Mucosa of descending colon (tissue), 3 donors: ENCODE measurements around the gene PROM1. TPM values are rescaled to one million over a fixed set of nuclear protein-coding genes. Genes with fewer than 3 reads are reported as not detected.
A peak's percentile ranks its signal among the peaks of the same experiment; 100 is the strongest.

Source experiments
- ATAC-seq: fragments of 200-7000 bp; cut with Tn5 transposase; one replicate; pipeline ENCODE4 v1.9.1; 2020; ENCODE audit warnings: mild to moderate bottlenecking, moderate library complexity
- DNase-seq, 3 donors: peaks; one replicate each; pipeline ENCODE4 v3.0.0-alpha.2; 2020
- H3K36me3 ChIP-seq: fragments of 200-600 bp; one replicate; pipeline ENCODE4 v1.8.0; 2021; ENCODE audit warnings: low read depth, mild to moderate bottlenecking
- H3K4me1 ChIP-seq: fragments of 200-600 bp; one replicate; pipeline ENCODE4 v1.8.0; 2021; ENCODE audit warnings: low read depth, mild to moderate bottlenecking
- H3K4me3 ChIP-seq: fragments of 200-600 bp; one replicate; pipeline ENCODE4 v1.8.0; 2021; ENCODE audit warnings: mild to moderate bottlenecking
- H3K9me3 ChIP-seq: fragments of 200-600 bp; one replicate; pipeline ENCODE4 v1.8.0; 2021; ENCODE audit warnings: mild to moderate bottlenecking
- CTCF ChIP-seq: fragments of 200-600 bp; IDR thresholded peaks from one replicate; pipeline ENCODE4 v1.8.0; 2022; ENCODE audit warnings: antibody characterized with exemption, mild to moderate bottlenecking
- intact Hi-C, 2 donors: fragments of 100-400 bp; cut with DNase I in 1 of 2; cut with micrococcal nuclease in 1 of 2; formaldehyde crosslinking; loops; one replicate each; pipeline versions ENCODE4 v1.11.0 to v1.11.1; 2022; cut with DNase I, micrococcal nuclease
- total RNA-seq, 3 donors: library from RNA; stranded (reverse); fragmentation: NEBNext Ultra II Directional in 2 of 3; extraction: Animal tissue kit (Norgen Biotek cat#: 25700) in 2 of 3; gene quantifications; one replicate each; pipeline versions ENCODE4 v1.2.1 to v1.2.4, GENCODE V29; 2021 to 2023
- donor health status: DM: no; HTN: no; CAD: no; lungs with moderate emphysema.
- donor health status: DM: no; HTN: no; CAD: no.
- donor health status: DM: no; HTN: yes; CAD: no.

PROM1 gene
- total RNA-seq, 3 donors from 2014 or later, result 52.0 to 136 (median 69.6) TPM

- H3K4me3 ChIP-seq, result no peak overlapping the region
- H3K4me1 ChIP-seq, result peaks cover 5% of the 10 kb centered on the region
- H3K36me3 ChIP-seq, result no peaks in the 10 kb centered on the region
- no peak for TF ChIP-seq CTCF
- ATAC-seq (no peak), DNase-seq (no peak)
- H3K9me3 ChIP-seq, result no peaks in the 10 kb centered on the region
- intact Hi-C loops, result no loop called here
Measured at GRCh38 chr4:16120720-16121119, 36.9 kb upstream of the PROM1 start.

GRCh38 chr4:16119981-16120380, 36.2 kb upstream of the PROM1 start:
- H3K4me1 ChIP-seq, result peaks cover 5% of the 10 kb centered on the region
- intact Hi-C loops, result no loop called here
- DNase-seq, result no peak
- ATAC-seq, result no peak
- H3K9me3 ChIP-seq, result no peaks in the 10 kb centered on the region
- TF ChIP-seq CTCF, result no peak
- H3K4me3 ChIP-seq, result no peak overlapping the region
- H3K36me3 ChIP-seq, result no peaks in the 10 kb centered on the region

- Histone ChIP-seq H3K4me3 (no peak overlapping the region), H3K4me1 (no peaks in the 10 kb centered on the region), H3K9me3 (no peaks in the 10 kb centered on the region), H3K36me3 (no peaks in the 10 kb centered on the region)
- DNase-seq (no peak), ATAC-seq (no peak)
- intact Hi-C loops, result no loop called here
- no peak for TF ChIP-seq CTCF
Measured at GRCh38 chr4:16118090-16118489, 34.3 kb upstream of the PROM1 start.

- ATAC-seq, result no peak
Measured at GRCh38 chr4:16117164-16117563, 33.3 kb upstream of the PROM1 start.

GRCh38 chr4:16116493-16116990, 32.7 kb upstream of the PROM1 start:
- H3K36me3 ChIP-seq, result no peaks in the 10 kb centered on the region
- no peak overlapping the region for H3K4me3 ChIP-seq
- no peaks in the 10 kb centered on the region for H3K4me1 ChIP-seq
- no peak for DNase-seq
- intact Hi-C loops, result no loop called here
- H3K9me3 ChIP-seq, result no peaks in the 10 kb centered on the region
- ATAC-seq, result peak; percentile 24
- no peak for TF ChIP-seq CTCF

More at GRCh38 chr4:16117164-16117563, 33.3 kb upstream of the PROM1 start:
- Histone ChIP-seq H3K4me1 (no peaks in the 10 kb centered on the region), H3K36me3 (no peaks in the 10 kb centered on the region), H3K4me3 (no peak overlapping the region), H3K9me3 (no peaks in the 10 kb centered on the region)
- no peak for TF ChIP-seq CTCF
- intact Hi-C loops, result no loop called here
- DNase-seq, result no peak

GRCh38 chr4:16116019-16116418, 32.2 kb upstream of the PROM1 start:
- no peak for TF ChIP-seq CTCF
- Histone ChIP-seq H3K9me3 (no peaks in the 10 kb centered on the region), H3K36me3 (no peaks in the 10 kb centered on the region), H3K4me3 (no peak overlapping the region), H3K4me1 (no peaks in the 10 kb centered on the region)
- no peak for ATAC-seq
- no peak for DNase-seq
- intact Hi-C loops, result no loop called here
